GM12878 (cell line): ENCODE data around the gene IRX6. TPM values are rescaled to one million over a fixed set of nuclear protein-coding genes. Genes with fewer than 3 reads are reported as not detected.

Experiments
- ATAC-seq: fragments of 200-7000 bp; cut with Tn5 transposase; 3 replicates; pipeline ENCODE4 v1.9.1; 2020; ENCODE audit warnings: mild to moderate bottlenecking, moderate library complexity
- BruUV-seq: library from RNA; stranded (reverse); fragments of 400-500 nt; replicated peaks from 2 replicates; lab custom pipeline; 2021; lab: Mats Ljungman, UMichigan
- CTCF ChIA-PET: fragments of 300-600 bp; sonication (Branson Sonifier 250); formaldehyde crosslinking; extraction: SDS; loops from one replicate; lab custom pipeline; 2021; ENCODE audit warnings: inconsistent platforms; lab: Yijun Ruan, JAX
- POLR2A ChIA-PET: fragments of 350-600 bp; formaldehyde crosslinking; extraction: SDS; loops from one replicate; lab custom pipeline; 2021; ENCODE audit warnings: inconsistent platforms; lab: Charles Lee
- RAD21 ChIA-PET: fragments of 300-600 bp; sonication (Branson Sonifier 250); formaldehyde crosslinking; loops from one replicate; lab custom pipeline; 2023; ENCODE audit warnings: antibody characterized with exemption; ENCODE audit not compliant: unreplicated experiment; lab: Charles Lee
- SMC1A ChIA-PET: fragments of 300-600 bp; sonication (Branson Sonifier 250); formaldehyde crosslinking; loops from one replicate; lab custom pipeline; 2023; ENCODE audit not compliant: unreplicated experiment, uncharacterized antibody; lab: Charles Lee
- DNase-seq: peaks from one replicate; pipeline ENCODE4 v3.0.0-alpha.2; 2011; ENCODE audit warnings: low read depth, low spot score
- FAIRE-seq: peaks from 3 replicates; lab custom pipeline; 2011; peaks lifted over from hg19 to GRCh38; lab: Jason Lieb, UNC
- H2AFZ ChIP-seq: 2 replicates; pipeline ENCODE4 v1.6.0; 2011; ENCODE audit warnings: low read depth, low read length, control low read depth; ENCODE audit not compliant: control insufficient read depth
- H3K27ac ChIP-seq: 2 replicates; pipeline ENCODE4 v1.5.1; 2011; ENCODE audit warnings: control low read depth; ENCODE audit not compliant: control insufficient read depth, insufficient read depth
- H3K27me3 ChIP-seq, 2 experiments: replicated peaks in 1 of 2; 2 replicates each; pipeline versions ENCODE4 v1.6.0 to v1.6.1; 2011; ENCODE audit warnings: low read length in 1 of 2; ENCODE audit not compliant: control insufficient read depth in 2 of 2, insufficient read depth in 2 of 2
- H3K36me3 ChIP-seq, 2 experiments: 2 replicates each; pipeline ENCODE4 v1.5.1; 2011; ENCODE audit warnings: low read length in 1 of 2; ENCODE audit not compliant: control insufficient read depth in 2 of 2, insufficient read depth in 2 of 2
- H3K4me1 ChIP-seq: 2 replicates; pipeline ENCODE4 v1.6.1; 2011; ENCODE audit warnings: mild to moderate bottlenecking, low read length, moderate library complexity, mixed read lengths; ENCODE audit not compliant: control insufficient read depth, insufficient read depth
- H3K4me2 ChIP-seq: 2 replicates; pipeline ENCODE4 v1.6.0; 2011; ENCODE audit warnings: control low read depth; ENCODE audit not compliant: control insufficient read depth, insufficient read depth
- H3K4me3 ChIP-seq: fragments of 200-600 bp; sonication (generic); 2 replicates; pipeline ENCODE4 v1.5.1; 2016
- H3K79me2 ChIP-seq: 2 replicates; pipeline ENCODE4 v1.6.0; 2011; ENCODE audit warnings: low read length; ENCODE audit not compliant: control insufficient read depth, insufficient read depth
- H3K9ac ChIP-seq: 2 replicates; pipeline ENCODE4 v1.8.0; 2011; ENCODE audit warnings: low read length, control low read depth, mixed read lengths; ENCODE audit not compliant: control insufficient read depth, insufficient read depth
- H3K9me3 ChIP-seq: replicated peaks from 3 replicates; pipeline ENCODE4 v1.5.1; 2011; ENCODE audit warnings: mild to moderate bottlenecking, low read length; ENCODE audit not compliant: control insufficient read depth, insufficient read depth
- H4K20me1 ChIP-seq: 2 replicates; pipeline ENCODE4 v1.6.0; 2011; ENCODE audit not compliant: control insufficient read depth, insufficient read depth
- BCL3 ChIP-seq: IDR thresholded peaks from 2 replicates; pipeline ENCODE4 v1.6.1; 2011; ENCODE audit warnings: borderline replicate concordance, low read depth, mild to moderate bottlenecking, moderate library complexity, low read length; ENCODE audit not compliant: insufficient read depth, poor library complexity, severe bottlenecking
- CREB1 ChIP-seq: IDR thresholded peaks from 2 replicates; pipeline ENCODE4 v1.6.1; 2012; ENCODE audit warnings: low read depth, mild to moderate bottlenecking, inconsistent platforms
- CREM ChIP-seq: IDR thresholded peaks from 2 replicates; pipeline ENCODE4 v1.6.1; 2014; ENCODE audit warnings: antibody characterized with exemption, low read depth
- ETV6 ChIP-seq, 2 experiments: fragments of 450-650 bp in 1 of 2; IDR thresholded peaks in 1 of 2; conservative IDR thresholded peaks in 1 of 2; 2 replicates each; pipeline ENCODE4 v1.6.1; 2014; ENCODE audit warnings: antibody characterized with exemption in 1 of 2, borderline replicate concordance in 1 of 2, low read depth in 1 of 2, mild to moderate bottlenecking in 1 of 2, moderate library complexity in 1 of 2
- HCFC1 ChIP-seq: fragments of 150-350 bp; IDR thresholded peaks from 2 replicates; pipeline ENCODE4 v1.6.1; 2014; ENCODE audit warnings: low read length
- IKZF2 ChIP-seq, 2 experiments: fragments of 450-650 bp; IDR thresholded peaks; 2 replicates each; pipeline ENCODE4 v1.6.1; 2017; ENCODE audit warnings: mild to moderate bottlenecking in 2 of 2, moderate library complexity in 2 of 2
- MEF2A ChIP-seq: IDR thresholded peaks from 2 replicates; pipeline ENCODE4 v1.6.1; 2011; ENCODE audit warnings: low read depth, mild to moderate bottlenecking, low read length, moderate library complexity; ENCODE audit not compliant: insufficient read depth
- MYB ChIP-seq: fragments of 150-350 bp; IDR thresholded peaks from 2 replicates; pipeline ENCODE4 v1.6.1; 2014; ENCODE audit warnings: mild to moderate bottlenecking, low read depth, low read length, borderline replicate concordance
- NBN ChIP-seq: fragments of 450-650 bp; IDR thresholded peaks from 2 replicates; pipeline ENCODE4 v1.6.1; 2016
- RFX5 ChIP-seq: IDR thresholded peaks from 2 replicates; pipeline ENCODE4 v1.6.1; 2011; ENCODE audit warnings: low read depth, low read length, improper control_type of control experiment
- RUNX3 ChIP-seq: IDR thresholded peaks from 2 replicates; pipeline ENCODE4 v1.6.1; 2012; ENCODE audit warnings: low read length, inconsistent platforms
- SIX5 ChIP-seq: IDR thresholded peaks from 2 replicates; pipeline ENCODE4 v1.6.1; 2011; ENCODE audit warnings: mild to moderate bottlenecking, low read depth, low read length, moderate library complexity; ENCODE audit not compliant: severe bottlenecking
- SPI1 ChIP-seq: IDR thresholded peaks from 2 replicates; pipeline ENCODE4 v1.6.1; 2011; ENCODE audit warnings: low read depth, mild to moderate bottlenecking, low read length, moderate library complexity, borderline replicate concordance; ENCODE audit not compliant: insufficient read depth
- SRF ChIP-seq, 2 experiments: IDR thresholded peaks; 2 replicates each; pipeline ENCODE4 v1.6.1; 2011; ENCODE audit warnings: low read depth in 2 of 2, low read length in 2 of 2, mild to moderate bottlenecking in 1 of 2, moderate library complexity in 1 of 2
- ZNF274 ChIP-seq: IDR thresholded peaks from one replicate; pipeline ENCODE4 v1.8.0; 2011; ENCODE audit not compliant: insufficient read length, insufficient read depth
- ZNF384 ChIP-seq: IDR thresholded peaks from 2 replicates; pipeline ENCODE4 v1.6.1; 2012; ENCODE audit warnings: low read depth, mild to moderate bottlenecking, low read length, improper control_type of control experiment, borderline replicate concordance
- WGBS: methylation state at CpG from one replicate; pipeline ENCODE4 v1.1.6; 2016; ENCODE audit warnings: low lambda C conversion rate; ENCODE audit not compliant: insufficient replicate concordance, insufficient coverage; ENCODE audit errors: missing lambda C conversion rate; 5-methylcytosine and 5-hydroxymethylcytosine counted together
- in situ Hi-C: fragments of 300-500 bp; cut with MboI; formaldehyde crosslinking; loops from 9 replicates; pipeline ENCODE4 v1.14.3; 2018; ENCODE audit warnings: mixed read lengths
- intact Hi-C: fragments of 100-400 bp; cut with micrococcal nuclease; formaldehyde crosslinking; loops from one replicate; pipeline ENCODE4 v1.14.2; 2022; ENCODE audit not compliant: unreplicated experiment
- polyA plus RNA-seq, 11 experiments: library from polyadenylated mRNA; depleted of rRNA in 4 of 11; unstranded in 6 of 11; stranded (reverse) in 5 of 11; fragments of >200 nt; fragmentation: Nextera tagmentation in 4 of 11; fragmentation: Illumina TruSeq in 1 of 11; extraction: Ambion mirVana in 4 of 11; extraction: Trizol in 1 of 11; gene quantifications; 1 replicate in 1 of 11; 2 replicates in 10 of 11; pipeline versions ENCODE4 v1.2.1 to v1.2.3, GENCODE V29; 2011 to 2016; ENCODE audit warnings: inconsistent platforms in 2 of 11, missing spikeins in 2 of 11, low read depth in 1 of 11
- total RNA-seq, 4 experiments: library from RNA; depleted of rRNA in 3 of 4; stranded (reverse); fragments of >200 nt in 3 of 4; fragmentation: Illumina TruSeq in 1 of 4; extraction: Trizol in 1 of 4; gene quantifications; 2 replicates each; pipeline versions ENCODE4 v1.2.1 to v1.2.3, GENCODE V29; 2013 to 2021

IRX6 gene
- total and polyA plus RNA-seq, 10 of the 15 experiments (the other 5 are each of a cell fraction or from before 2014, with no cell fraction given) = not detected

- H3K27ac ChIP-seq = no peak overlapping the region
- no peak overlapping the region for H3K9ac ChIP-seq
- SMC1A ChIA-PET = interaction anchor here (0.8 to 1.6 kb wide), 2 partner anchors 16 to 19 kb away, joined by 3 to 4 read pairs; no protein-coding TSS in a partner anchor
- FAIRE-seq (no peak), DNase-seq (no peak), ATAC-seq (no peak)
- in situ Hi-C loops = loop anchor here (25.0 kb wide), 1 partner anchor 1712 kb away; no protein-coding TSS in a partner anchor
- POLR2A ChIA-PET = no interaction called here
- no peak overlapping the region for H2AFZ ChIP-seq
- intact Hi-C loops = no loop called here
- H4K20me1 ChIP-seq = no peaks in the 10 kb centered on the region
- RAD21 ChIA-PET = no interaction called here
- CTCF ChIA-PET = no interaction called here
- H3K36me3 ChIP-seq = no peaks in the 10 kb centered on the region
- H3K4me1 ChIP-seq = no peaks in the 10 kb centered on the region
- H3K9me3 ChIP-seq = no peaks in the 10 kb centered on the region
- no peak for TF ChIP-seq SRF (IDR thresholded peaks at IDR 0.05; ENCODE audit: low read depth in 2 of 2, low read length in 2 of 2)
- peak; percentile 39; the same call in 1 of the 2 replicates for TF ChIP-seq SPI1
- TF ChIP-seq IKZF2 (IDR thresholded peaks at IDR 0.05) = no peak
- BruUV-seq = no TSS peak
- H3K27me3 ChIP-seq = no peaks in the 10 kb centered on the region
- H3K4me3 ChIP-seq = no peak overlapping the region
- H3K79me2 ChIP-seq = no peaks in the 10 kb centered on the region
- under 1% methylated on average over 5 of the region's 5 CpGs for WGBS
- no peak overlapping the region for H3K4me2 ChIP-seq
Observed at GRCh38 chr16:55274391-55274790, 49.6 kb upstream of the IRX6 start.

GRCh38 chr16:55275167-55275566 lies 48.8 kb upstream of the IRX6 start:
- H3K9ac ChIP-seq = no peak overlapping the region
- in situ Hi-C loops = no loop called here
- no peak for FAIRE-seq
- BruUV-seq = no TSS peak
- no peak overlapping the region for H3K4me3 ChIP-seq
- ChIA-PET POLR2A (no interaction called here), RAD21 (no interaction called here), SMC1A (interaction anchor here (0.8 kb wide), 1 partner anchor 18 kb away, joined by 3 read pairs; no protein-coding TSS in a partner anchor), CTCF (no interaction called here)
- intact Hi-C loops = no loop called here
- no peaks in the 10 kb centered on the region for H4K20me1 ChIP-seq
- H2AFZ ChIP-seq = no peak overlapping the region
- no peaks in the 10 kb centered on the region for H3K27me3 ChIP-seq
- no peaks in the 10 kb centered on the region for H3K4me1 ChIP-seq
- no peaks in the 10 kb centered on the region for H3K9me3 ChIP-seq
- no peak for ATAC-seq
- H3K79me2 ChIP-seq = no peaks in the 10 kb centered on the region
- TF ChIP-seq NBN (no peak), ZNF274 (no peak), ETV6 (conservative IDR thresholded peaks at IDR 0.05 in 1 of 2, IDR thresholded peaks at IDR 0.05 in 1 of 2; ENCODE audit: borderline replicate concordance in 1 of 2, low read depth in 1 of 2) (no peak), RFX5 (no peak), BCL3 (no peak), SIX5 (no peak), ZNF384 (no peak), MEF2A (no peak), CREB1 (no peak), CREM (no peak), RUNX3 (no peak), MYB (no peak), HCFC1 (no peak)
- H3K36me3 ChIP-seq = no peaks in the 10 kb centered on the region
- no peak overlapping the region for H3K27ac ChIP-seq
- DNase-seq = no peak
- H3K4me2 ChIP-seq = no peak overlapping the region
- 45% methylated on average over 3 of the region's 3 CpGs for WGBS
